HG03060 (cell line): ENCODE results near the gene FAXC.
A peak's percentile ranks its signal among the peaks of the same experiment; 100 is the strongest.
"Not testable (repeated sequence)": the region's sequence is repeated elsewhere in the genome, so short reads cannot be mapped to it uniquely, and the experiment has no call there.

Experiments used
- ATAC-seq: cut with Tn5 transposase; IDR thresholded peaks from one replicate; pipeline ENCODE4 v1.9.1; 2021; ENCODE audit warnings: low read depth, moderate number of reproducible peaks; ENCODE audit not compliant: unreplicated experiment

The FAXC gene

GRCh38 chr6:99344289-99344688 is 5.2 kb downstream of the FAXC start:
- ATAC-seq, result peak; percentile 54

- ATAC-seq, result no peak
Measured at GRCh38 chr6:99341862-99342455, 7.5 kb downstream of the FAXC start.

GRCh38 chr6:99338188-99338587 is 11.3 kb downstream of the FAXC start:
- ATAC-seq, result no peak

GRCh38 chr6:99335298-99335697 is 14.2 kb downstream of the FAXC start:
- not testable (repeated sequence) for ATAC-seq

- peak; percentile 23 for ATAC-seq
Measured at GRCh38 chr6:99334526-99335127, 14.8 kb downstream of the FAXC start.

- ATAC-seq, result peak; percentile 90
Measured at GRCh38 chr6:99333068-99333467, 16.4 kb downstream of the FAXC start.

GRCh38 chr6:99331531-99331930 is 17.9 kb downstream of the FAXC start:
- ATAC-seq, result no peak

- peak; percentile 71 for ATAC-seq
Measured at GRCh38 chr6:99330159-99330558, 19.3 kb downstream of the FAXC start.

- ATAC-seq, result no peak
Measured at GRCh38 chr6:99324996-99325395, 24.5 kb downstream of the FAXC start.

GRCh38 chr6:99318566-99318965 is 30.9 kb downstream of the FAXC start:
- no peak for ATAC-seq

- no peak for ATAC-seq
Measured at GRCh38 chr6:99312354-99312753, 37.1 kb downstream of the FAXC start.

- no peak for ATAC-seq
Measured at GRCh38 chr6:99310553-99310952, 38.9 kb downstream of the FAXC start.

GRCh38 chr6:99309557-99309956 is 39.9 kb downstream of the FAXC start:
- no peak for ATAC-seq

GRCh38 chr6:99308788-99309187 is 40.7 kb downstream of the FAXC start:
- no peak for ATAC-seq

- no peak for ATAC-seq
Measured at GRCh38 chr6:99307295-99307907, 42.1 kb downstream of the FAXC start.

- no peak for ATAC-seq
Measured at GRCh38 chr6:99306341-99306740, 43.1 kb downstream of the FAXC start.

- ATAC-seq, result no peak
Measured at GRCh38 chr6:99305021-99305554, 44.4 kb downstream of the FAXC start.

- ATAC-seq, result no peak
Measured at GRCh38 chr6:99297415-99297814, 52.1 kb downstream of the FAXC start.

- ATAC-seq, result no peak
Measured at GRCh38 chr6:99297006-99297405, 52.5 kb downstream of the FAXC start.

- no peak for ATAC-seq
Measured at GRCh38 chr6:99296261-99296660, 53.2 kb downstream of the FAXC start.

- no peak for ATAC-seq
Measured at GRCh38 chr6:99295276-99295675, 54.2 kb downstream of the FAXC start.

- ATAC-seq, result no peak
Measured at GRCh38 chr6:99294786-99295185, 54.7 kb downstream of the FAXC start.
